HT-29 (cell line): ENCODE measurements around the gene PSD. TPM values are rescaled to one million over a fixed set of nuclear protein-coding genes. Genes with fewer than 3 reads are reported as not detected.

Experiments
- DNase-seq: peaks from one replicate; pipeline ENCODE4 v3.0.0-alpha.2; 2015; ENCODE audit warnings: low spot score
- total RNA-seq: library from RNA; depleted of rRNA; stranded (reverse); fragments of >200 nt; shearing (Covaris generic); gene quantifications from 2 replicates; pipeline ENCODE4 v1.2.3, GENCODE V29; 2014

Gene PSD
- total RNA-seq, 1 experiment from 2014 or later, result 0.18 TPM

DNA sequence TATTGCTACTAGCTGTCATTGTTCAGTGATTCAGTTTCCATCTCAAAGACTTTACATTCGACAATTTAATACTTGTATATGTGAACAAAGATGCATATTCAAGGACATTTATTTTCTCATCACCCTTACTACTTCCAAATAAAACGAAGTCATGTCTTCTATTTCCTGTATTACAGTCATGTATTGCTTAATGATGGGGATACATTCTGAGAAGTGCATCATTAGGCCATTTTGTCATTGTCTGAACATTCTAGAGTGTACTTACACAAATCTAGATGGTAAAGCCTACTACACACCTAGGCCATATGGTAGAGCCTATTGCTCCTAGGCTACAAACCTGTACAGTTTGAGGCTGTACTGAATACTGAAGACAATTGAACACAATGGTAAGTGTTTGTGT is 26.3 kb upstream of the PSD start:
- DNase-seq, result no peak

DNA sequence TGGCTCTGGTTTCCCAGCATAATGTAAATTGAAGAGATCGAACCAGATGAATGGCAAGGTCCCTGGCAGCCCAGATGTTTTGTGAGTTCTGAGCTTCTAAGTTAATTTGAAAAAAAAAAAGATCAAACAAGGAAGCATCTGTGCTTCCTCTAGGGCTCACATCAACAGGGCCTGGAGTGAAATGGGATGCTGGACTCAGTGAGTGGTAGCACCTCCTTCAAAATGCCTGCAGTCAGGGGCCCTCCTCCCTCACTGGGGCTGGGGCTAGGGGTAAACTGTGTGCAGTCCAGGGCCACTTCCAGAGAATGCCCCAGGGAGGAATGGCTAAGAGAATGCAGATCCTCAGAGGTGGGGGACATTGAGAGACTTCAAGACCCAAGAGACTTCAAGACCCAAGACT is 19.8 kb upstream of the PSD start:
- no peak for DNase-seq

DNA sequence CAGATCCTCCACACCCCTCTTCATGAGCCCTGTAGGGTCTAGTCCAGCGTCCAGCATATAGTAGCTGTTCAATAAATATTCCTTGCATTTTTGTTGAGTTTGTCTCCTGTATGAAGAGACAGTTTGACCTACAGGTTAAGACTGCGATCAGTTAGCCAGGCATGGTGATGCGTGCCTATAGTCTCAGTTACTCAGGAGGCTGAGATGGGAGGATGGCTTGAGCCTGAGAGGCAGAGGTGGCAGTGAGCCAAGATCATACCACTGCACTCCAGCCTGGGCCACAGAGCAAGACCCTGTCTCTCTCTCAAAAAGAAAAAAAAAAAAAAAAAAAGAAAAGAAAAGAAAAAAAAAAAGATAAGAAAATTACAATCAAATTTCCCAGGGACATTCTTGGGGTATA is 18.9 kb upstream of the PSD start:
- DNase-seq, result no peak

GRCh38 chr10:102436312-102436711 is 17.7 kb upstream of the PSD start:
- DNase-seq, result no peak

- DNase-seq, result no peak
Observed at GRCh38 chr10:102435529-102436233, 17.1 kb upstream of the PSD start.

GRCh38 chr10:102435133-102435497 is 16.5 kb upstream of the PSD start:
- no peak for DNase-seq

DNA sequence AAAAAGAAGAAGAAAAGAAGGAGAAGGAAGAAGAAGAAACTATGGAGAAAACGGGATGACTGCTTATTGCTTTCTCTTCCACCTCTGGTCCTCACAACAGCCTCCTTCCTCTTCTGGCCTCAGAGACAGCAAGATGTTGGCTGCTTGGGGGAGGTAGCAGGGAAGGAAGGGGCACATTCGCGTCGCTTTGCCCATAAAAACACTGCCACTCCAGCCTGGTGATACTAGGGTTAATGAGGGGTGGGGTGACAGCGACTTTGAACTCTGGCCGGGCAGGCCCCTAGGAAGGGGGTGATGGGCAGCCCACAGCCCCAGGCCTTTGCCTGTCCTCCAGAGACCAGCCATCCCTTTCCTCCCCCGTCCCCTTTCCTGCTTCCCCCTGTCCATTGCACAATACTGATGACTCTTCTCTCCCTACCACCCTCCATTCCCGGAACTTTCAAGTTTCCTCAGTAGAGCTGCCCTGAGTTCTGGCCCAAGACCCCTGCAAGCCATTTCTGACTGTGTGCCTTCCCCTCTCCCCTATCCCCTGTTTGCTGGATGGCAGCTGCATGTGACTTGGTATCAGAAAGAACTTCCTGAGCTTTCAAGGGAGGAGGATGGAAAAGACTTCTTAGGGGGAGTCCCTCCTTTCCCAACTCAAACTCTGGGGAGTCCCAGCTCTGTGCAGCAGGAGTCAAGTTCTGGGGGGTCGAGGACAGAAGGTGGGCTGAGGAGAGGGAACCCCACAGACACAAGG is 16.0 kb upstream of the PSD start:
- DNase-seq, result no peak

GRCh38 chr10:102433619-102434046 is 15.0 kb upstream of the PSD start:
- no peak for DNase-seq

DNA sequence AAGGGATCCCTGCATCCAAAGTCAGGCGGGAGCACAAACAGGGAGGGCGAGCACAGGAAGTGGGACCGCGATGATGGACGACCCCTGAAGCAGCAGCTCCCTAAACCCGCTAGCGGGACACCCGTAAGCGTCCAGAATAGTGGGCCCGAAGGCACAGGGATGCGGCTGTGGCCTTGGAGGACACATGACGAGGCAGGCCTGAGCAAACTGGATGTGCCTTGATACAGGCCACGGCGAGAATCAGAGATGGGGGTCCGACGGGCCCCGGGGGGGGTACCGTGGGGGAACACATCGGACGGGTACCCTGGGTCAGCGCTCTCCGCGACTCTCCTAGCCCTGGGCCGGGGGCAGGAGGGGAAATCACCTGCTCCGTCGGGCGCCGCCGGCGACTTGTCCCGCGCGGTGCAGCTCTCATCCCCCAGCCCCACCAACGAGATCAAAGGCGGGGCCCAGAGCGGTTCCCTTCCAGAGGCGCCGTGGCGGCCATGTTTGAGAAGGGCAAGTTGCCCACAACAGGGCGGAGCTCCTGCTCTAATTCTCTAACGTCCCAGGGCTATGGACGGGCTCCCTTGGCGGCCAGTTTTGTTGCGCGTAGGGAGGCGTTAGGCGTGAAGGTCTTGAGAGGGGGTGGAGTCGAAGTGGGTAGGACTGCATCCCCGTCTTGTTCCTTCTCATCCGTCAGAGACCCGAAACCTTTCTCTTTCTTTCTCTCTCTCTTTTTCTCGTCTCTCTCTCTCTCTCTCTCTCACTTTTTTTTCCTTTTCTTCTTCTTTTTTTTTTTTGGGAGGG is 13.8 kb upstream of the PSD start, which contains the start of gene CUEDC2:
CUEDC2 (minus strand) TSS at position 413 of the 789 bp plus-strand sequence. CDS start 7,386 bp downstream, outside the sequence.
- peak; percentile 96 for DNase-seq

DNA sequence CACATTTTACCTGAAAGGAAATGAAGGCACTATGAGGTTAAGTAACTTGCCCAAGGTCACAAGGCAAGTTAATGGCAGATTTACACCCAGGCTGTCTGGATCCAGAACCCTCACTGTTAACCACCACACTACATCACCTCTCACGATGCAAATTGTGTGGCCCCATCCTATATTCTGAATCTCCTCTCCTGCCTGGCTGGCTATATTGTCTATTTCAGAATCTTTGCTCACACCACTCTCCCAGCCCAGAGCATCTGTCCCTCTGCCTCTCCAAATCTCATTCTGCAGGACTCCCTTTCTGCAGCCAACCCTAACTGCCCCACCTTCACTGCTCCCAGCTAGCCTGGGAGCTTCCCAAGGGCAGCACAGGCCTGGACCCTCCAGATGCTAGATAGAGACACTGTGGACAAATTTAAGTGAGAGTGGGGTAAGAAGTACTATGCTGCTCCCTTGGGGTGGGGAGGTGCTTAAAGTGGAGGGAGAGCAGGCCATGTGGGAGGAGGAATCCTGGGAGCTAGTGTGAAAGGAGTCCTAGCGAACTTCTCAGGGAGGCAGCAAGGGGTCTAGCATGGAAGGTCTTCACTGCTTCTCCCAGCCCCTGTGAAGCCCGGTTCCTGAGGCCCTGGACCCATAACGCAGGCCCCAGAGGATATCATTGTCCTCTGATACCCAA is 13.0 kb upstream of the PSD start:
- peak; percentile 14 for DNase-seq

DNA sequence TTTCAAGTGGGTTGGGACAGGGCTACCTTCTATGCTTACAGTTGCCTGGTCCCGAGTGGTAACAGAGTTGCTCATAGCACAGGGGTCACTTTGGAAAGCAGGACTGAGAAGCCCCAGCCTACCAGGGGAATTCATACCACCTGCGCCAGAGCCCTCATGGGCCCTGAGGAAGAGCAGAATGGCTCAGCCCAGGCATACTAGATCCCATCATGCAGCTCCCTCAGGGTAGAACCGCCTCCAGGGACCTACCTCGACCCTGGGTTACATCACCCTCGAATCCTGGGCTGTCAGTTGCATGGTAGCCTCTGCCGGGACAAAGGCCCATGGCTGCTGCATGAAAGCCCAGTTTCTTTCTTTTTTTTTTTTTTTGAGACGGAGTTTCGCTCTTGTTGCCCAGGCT is 10.9 kb upstream of the PSD start:
- no peak for DNase-seq

DNA sequence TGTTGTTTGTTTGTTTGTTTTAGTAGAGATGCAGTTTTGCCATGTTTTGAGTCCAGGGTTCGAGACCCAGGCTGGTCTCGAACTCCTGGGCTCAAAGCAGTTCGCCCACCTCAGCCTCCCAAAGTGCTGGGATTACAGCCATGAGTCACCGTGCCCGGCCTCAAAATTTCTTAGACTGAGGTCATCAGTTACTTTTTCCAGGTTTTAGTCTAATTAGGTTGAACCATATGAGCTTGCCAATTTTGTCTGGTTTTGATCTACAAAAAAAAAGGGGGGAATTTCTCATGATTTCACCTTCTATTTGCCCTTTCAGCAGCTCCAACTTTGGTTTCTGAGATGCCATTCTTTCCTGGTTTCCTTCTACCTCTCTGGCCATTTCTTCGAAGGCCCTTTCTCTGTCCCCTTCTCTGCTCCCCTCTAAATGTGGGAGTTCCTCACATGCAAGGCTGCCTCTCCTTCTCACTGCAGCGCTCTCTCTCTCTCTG is 8.3 kb upstream of the PSD start:
- DNase-seq, result no peak

GRCh38 chr10:102425444-102425843 is 6.9 kb upstream of the PSD start:
- no peak for DNase-seq

DNA sequence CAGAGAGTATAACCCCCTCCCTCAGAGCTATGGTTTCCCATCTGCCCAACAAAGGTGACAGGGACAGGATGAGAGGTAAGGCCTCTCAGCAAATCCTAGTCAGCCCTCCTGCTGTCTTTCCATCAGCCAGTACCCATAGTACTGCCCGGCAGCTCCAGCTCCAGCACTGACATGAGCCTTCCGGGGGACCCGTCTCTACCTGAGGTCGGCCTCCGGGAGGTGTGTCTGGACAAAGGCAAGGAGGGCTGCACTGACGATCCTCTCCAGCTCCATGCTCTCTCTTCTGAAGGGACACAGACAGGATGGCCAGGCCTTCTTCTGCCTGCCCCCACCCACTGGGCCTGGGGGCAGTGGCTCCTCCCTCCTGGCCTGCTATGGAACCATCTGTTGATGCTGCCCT is 6.3 kb upstream of the PSD start:
- DNase-seq, result no peak

- DNase-seq, result no peak
Observed at GRCh38 chr10:102424145-102424544, 5.6 kb upstream of the PSD start.

GRCh38 chr10:102423372-102423968 is 4.9 kb upstream of the PSD start:
- DNase-seq, result no peak

GRCh38 chr10:102422545-102423129 is 4.1 kb upstream of the PSD start:
- peak; percentile 91 for DNase-seq

DNA sequence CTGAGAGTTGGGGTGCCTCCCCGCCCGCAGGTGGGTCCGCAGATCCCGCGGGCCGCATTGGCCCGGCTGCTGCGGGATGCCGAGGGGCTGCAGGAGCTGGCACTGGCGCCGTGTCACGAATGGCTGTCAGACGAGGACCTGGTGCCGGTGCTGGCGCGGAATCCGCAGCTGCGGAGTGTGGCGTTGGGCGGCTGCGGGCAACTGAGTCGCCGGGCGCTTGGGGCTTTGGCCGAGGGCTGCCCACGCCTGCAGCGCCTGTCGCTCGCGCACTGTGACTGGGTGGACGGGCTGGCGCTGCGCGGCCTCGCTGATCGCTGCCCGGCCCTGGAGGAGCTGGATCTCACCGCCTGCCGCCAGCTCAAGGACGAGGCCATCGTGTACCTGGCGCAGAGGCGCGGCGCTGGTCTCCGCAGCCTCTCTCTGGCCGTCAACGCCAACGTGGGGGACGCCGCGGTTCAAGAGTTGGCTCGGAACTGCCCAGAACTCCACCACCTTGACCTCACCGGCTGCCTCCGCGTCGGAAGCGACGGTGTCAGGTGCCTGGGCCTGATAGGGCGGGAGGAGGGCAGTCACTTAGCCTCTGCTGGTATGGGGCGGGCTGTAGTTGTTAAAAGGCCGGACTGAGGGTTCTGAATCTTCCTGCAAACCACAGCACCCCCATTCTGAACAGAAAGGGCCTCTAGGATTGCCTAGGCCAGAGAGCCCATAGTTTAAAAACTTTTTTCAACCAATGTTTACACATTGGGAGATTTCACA is 3.4 kb upstream of the PSD start:
- DNase-seq, result peak; percentile 72

- DNase-seq, result no peak
Observed at GRCh38 chr10:102421507-102421756, 2.8 kb upstream of the PSD start.

DNA sequence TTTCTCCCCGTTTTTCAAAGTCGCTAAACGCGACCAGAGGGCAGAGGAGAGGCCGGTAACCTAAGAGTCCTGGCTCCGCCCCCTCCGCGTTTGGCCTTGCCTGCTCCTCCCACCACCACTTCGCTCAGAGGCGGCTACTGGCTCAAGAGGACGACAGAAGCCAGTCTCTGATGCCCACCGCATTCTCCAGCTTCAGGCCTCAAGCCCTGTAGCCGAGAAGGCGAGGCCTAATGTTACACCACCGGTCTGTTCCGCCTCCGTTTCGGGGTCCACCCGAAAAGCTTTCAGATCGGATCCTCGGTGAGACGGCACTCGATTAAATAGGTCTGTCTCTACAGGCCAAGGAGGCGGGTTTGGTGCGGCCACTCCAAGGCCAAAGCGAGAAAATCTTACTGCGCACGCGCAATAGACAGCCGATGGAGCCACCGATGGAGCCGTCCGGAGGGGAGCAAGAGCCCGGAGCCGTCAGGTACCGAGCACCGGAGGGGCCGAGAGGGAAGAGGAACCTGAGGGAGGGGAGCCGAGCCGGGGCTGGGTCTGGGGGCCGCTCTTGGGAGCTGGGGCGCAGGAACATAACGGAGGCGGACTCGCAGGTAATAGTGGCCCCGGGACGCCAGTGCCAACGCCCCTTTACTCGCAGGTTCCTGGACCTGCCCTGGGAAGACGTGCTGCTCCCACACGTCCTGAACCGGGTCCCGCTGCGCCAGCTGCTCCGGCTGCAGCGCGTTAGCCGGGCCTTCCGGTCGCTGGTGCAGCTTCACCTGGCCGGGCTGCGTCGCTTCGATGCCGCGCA is 2.3 kb upstream of the PSD start, which contains the start of gene FBXL15:
FBXL15 (plus strand) TSS at position 123 of the 793 bp plus-strand sequence; CDS start at position 417, 294 bp downstream.
- DNase-seq, result peak; percentile 99
